PC-9 (cell line): ENCODE data around the gene MED13L.

ENCODE experiments used
- CTCF ChIP-seq: fragments of 200-600 bp; sonication (generic); conservative IDR thresholded peaks from 2 replicates; pipeline ENCODE4 v1.6.1; 2017; ENCODE audit warnings: mixed run types, antibody characterized with exemption, mild to moderate bottlenecking, moderate library complexity
- EZH2 ChIP-seq: fragments of 200-600 bp; sonication (generic); IDR thresholded peaks from 2 replicates; pipeline ENCODE4 v1.8.0; 2017; ENCODE audit warnings: antibody characterized with exemption, low read depth

DNA sequence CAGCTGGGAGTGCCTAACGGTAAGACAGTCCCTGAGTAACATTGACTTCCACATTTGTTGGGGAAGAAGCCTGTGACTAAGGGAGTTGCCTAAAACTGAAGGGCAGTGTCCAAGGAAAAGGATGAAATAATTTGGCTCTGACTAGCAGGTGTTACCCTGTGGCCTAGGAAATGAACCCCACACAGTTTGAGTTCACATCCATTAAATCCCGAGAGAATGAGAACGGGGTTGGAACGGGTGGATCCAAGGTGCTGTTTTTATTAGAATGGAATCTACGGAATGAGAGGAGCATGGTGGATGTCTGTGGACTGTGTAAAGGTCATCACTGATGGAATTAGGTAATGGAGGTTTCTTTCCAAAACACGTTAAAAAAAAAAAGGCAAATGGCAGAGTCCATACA lies 324.0 kb downstream of the MED13L start:
- TF ChIP-seq CTCF (no peak), EZH2 (no peak)
